Measurements from ENCODE around the gene BOD1L1.
A peak's percentile ranks its signal among the peaks of the same experiment; 100 is the strongest.

DNA sequence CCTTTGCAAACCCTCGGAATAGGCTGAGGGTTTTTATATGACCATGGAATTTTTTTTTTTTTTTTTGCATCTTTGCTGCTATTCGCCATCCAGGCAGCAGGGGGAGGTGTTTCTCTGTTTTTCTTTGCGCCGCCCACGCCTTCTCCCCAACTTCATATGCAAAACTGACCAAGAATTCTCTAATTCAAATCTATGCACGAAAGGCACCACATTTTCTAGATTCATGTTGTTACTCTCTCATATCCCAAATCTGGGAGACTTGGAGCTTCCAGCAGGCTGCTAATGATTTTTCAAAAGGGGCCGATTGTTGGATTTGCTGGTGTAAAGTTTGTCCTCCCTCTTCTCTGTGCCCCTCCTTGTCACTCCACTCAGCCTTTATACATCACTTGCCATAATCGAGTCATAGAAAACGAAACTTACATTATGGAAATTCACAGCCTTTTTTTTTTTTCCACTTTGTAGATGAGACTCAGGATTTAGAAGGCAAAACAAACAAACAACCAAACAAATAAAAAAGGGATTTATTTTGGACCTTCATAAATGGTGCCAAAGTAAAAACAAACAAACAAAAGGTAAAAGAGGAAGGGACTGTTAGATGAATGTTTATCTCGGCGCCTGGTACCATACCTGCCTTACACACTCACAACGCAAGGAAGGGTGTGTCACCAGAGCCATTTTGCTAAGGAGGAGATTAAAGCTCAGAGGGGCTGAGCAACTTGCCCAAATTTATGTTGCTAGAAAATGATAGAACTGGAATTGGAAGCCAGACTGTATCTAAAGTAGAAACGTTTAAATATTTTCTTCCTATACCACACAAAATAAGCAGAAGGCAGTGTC, 29.3 kb upstream of the BOD1L1 start:
- TF ChIP-seq, protein P1, sequence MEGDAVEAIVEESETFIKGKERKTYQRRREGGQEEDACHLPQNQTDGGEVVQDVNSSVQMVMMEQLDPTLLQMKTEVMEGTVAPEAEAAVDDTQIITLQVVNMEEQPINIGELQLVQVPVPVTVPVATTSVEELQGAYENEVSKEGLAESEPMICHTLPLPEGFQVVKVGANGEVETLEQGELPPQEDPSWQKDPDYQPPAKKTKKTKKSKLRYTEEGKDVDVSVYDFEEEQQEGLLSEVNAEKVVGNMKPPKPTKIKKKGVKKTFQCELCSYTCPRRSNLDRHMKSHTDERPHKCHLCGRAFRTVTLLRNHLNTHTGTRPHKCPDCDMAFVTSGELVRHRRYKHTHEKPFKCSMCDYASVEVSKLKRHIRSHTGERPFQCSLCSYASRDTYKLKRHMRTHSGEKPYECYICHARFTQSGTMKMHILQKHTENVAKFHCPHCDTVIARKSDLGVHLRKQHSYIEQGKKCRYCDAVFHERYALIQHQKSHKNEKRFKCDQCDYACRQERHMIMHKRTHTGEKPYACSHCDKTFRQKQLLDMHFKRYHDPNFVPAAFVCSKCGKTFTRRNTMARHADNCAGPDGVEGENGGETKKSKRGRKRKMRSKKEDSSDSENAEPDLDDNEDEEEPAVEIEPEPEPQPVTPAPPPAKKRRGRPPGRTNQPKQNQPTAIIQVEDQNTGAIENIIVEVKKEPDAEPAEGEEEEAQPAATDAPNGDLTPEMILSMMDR (conservative IDR thresholded peaks at IDR 0.05) = peak; percentile 86
- TF ChIP-seq EZH2 (IDR thresholded peaks at IDR 0.05; ENCODE audit: low read depth) = no peak

Measured in PC-9 (cell line).